HL-60 (cell line): ENCODE results near the gene HLTF.

Experiments
- DNase-seq, 2 experiments: peaks; one replicate each; pipeline ENCODE4 v3.0.0-alpha.2; 2010 to 2020; ENCODE audit warnings: low read depth in 1 of 2, low spot score in 1 of 2
- H3K27ac ChIP-seq: fragments of 250-450 bp; sonication (Bioruptor Pico); replicated peaks from 2 replicates; pipeline ENCODE4 v1.5.1; 2020; ENCODE audit warnings: mild to moderate bottlenecking, moderate library complexity
- H3K27me3 ChIP-seq: fragments of 250-450 bp; sonication (Bioruptor Pico); 2 replicates; pipeline ENCODE4 v1.5.1; 2021; ENCODE audit warnings: mild to moderate bottlenecking, moderate library complexity; ENCODE audit not compliant: insufficient read depth, poor library complexity, severe bottlenecking
- H3K4me3 ChIP-seq: replicated peaks from 2 replicates; pipeline ENCODE4 v1.5.1; 2011; ENCODE audit warnings: mild to moderate bottlenecking, control low read depth, low read length; ENCODE audit not compliant: insufficient read depth
- CTCF ChIP-seq: IDR thresholded peaks from one replicate; pipeline ENCODE4 v1.5.1; 2011; ENCODE audit warnings: low read length, control low read depth, inconsistent platforms; ENCODE audit not compliant: insufficient read depth
- GABPA ChIP-seq: IDR thresholded peaks from 2 replicates; pipeline ENCODE4 v1.6.1; 2012; ENCODE audit warnings: low read depth
- POLR2AphosphoS5 ChIP-seq: IDR thresholded peaks from 2 replicates; pipeline ENCODE4 v1.6.1; 2012; ENCODE audit warnings: low read depth
- REST ChIP-seq: IDR thresholded peaks from 2 replicates; pipeline ENCODE4 v1.6.1; 2012; ENCODE audit warnings: low read depth; ENCODE audit not compliant: insufficient replicate concordance
- SPI1 ChIP-seq: IDR thresholded peaks from 2 replicates; pipeline ENCODE4 v1.6.1; 2012; ENCODE audit warnings: low read depth, mild to moderate bottlenecking, borderline replicate concordance

HLTF gene

GRCh38 chr3:149090461-149090860 lies 4.1 kb upstream of the HLTF start:
- H3K27me3 ChIP-seq: no peaks in the 10 kb centered on the region
- no peak for TF ChIP-seq POLR2AphosphoS5
- TF ChIP-seq REST: no peak
- TF ChIP-seq CTCF: no peak
- TF ChIP-seq SPI1: no peak
- TF ChIP-seq GABPA: no peak
- H3K27ac ChIP-seq: no peak overlapping the region

GRCh38 chr3:149089395-149089794 lies 3.1 kb upstream of the HLTF start:
- TF ChIP-seq CTCF: no peak
- H3K27ac ChIP-seq: no peak overlapping the region
- DNase-seq: no peak

More at GRCh38 chr3:149090461-149090860, 4.1 kb upstream of the HLTF start:
- H3K4me3 ChIP-seq: no peak overlapping the region
- DNase-seq: no peak

GRCh38 chr3:149087208-149087607 lies 875 bp upstream of the HLTF start:
- Histone ChIP-seq H3K27me3 (no peaks in the 10 kb centered on the region), H3K27ac (no peak overlapping the region), H3K4me3 (no peak overlapping the region)
- no peak for DNase-seq
- TF ChIP-seq REST (no peak), GABPA (no peak), SPI1 (no peak), CTCF (no peak), POLR2AphosphoS5 (no peak)

More at GRCh38 chr3:149089395-149089794, 3.1 kb upstream of the HLTF start:
- Histone ChIP-seq H3K4me3 (no peak overlapping the region), H3K27me3 (no peaks in the 10 kb centered on the region)

GRCh38 chr3:149085828-149086231 lies 503 bp downstream of the HLTF start:
- Histone ChIP-seq H3K27me3 (no peaks in the 10 kb centered on the region), H3K4me3 (peak overlapping the region; percentile 62), H3K27ac (peak overlapping the region; percentile 65)
- DNase-seq: peak in 1 of 2 experiments; percentile 47
- TF ChIP-seq SPI1 (no peak), CTCF (no peak), REST (no peak), GABPA (no peak), POLR2AphosphoS5 (no peak)
